HG03442 (cell line): ENCODE data around the gene STARD8.
"Not testable (repeated sequence)": the region's sequence is repeated elsewhere in the genome, so short reads cannot be mapped to it uniquely, and the experiment has no call there.

Experiments
- ATAC-seq: cut with Tn5 transposase; IDR thresholded peaks from one replicate; pipeline ENCODE4 v1.9.1; 2021; ENCODE audit warnings: mild to moderate bottlenecking, moderate library complexity; ENCODE audit not compliant: unreplicated experiment

Gene STARD8

DNA sequence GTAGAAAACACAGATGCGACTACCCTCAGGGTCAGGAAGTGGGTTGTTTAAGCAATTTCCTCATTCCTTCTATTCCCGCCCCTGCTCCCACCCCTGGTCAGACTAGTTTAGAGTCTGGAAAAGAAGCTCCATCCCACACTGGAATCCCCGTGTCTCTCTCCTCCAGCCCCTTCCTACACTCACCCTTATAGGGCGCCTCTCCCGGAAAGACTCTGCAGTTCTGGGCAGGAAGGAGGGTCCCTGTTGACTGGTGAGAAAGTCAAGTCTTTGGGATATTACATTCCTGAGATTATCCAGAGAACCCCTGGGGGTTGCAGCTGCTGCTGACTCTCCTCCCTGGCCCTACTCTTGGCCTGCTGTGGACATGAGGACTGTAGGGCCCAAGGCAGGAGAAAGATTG lies 11.9 kb downstream of the STARD8 start:
- no peak for ATAC-seq

DNA sequence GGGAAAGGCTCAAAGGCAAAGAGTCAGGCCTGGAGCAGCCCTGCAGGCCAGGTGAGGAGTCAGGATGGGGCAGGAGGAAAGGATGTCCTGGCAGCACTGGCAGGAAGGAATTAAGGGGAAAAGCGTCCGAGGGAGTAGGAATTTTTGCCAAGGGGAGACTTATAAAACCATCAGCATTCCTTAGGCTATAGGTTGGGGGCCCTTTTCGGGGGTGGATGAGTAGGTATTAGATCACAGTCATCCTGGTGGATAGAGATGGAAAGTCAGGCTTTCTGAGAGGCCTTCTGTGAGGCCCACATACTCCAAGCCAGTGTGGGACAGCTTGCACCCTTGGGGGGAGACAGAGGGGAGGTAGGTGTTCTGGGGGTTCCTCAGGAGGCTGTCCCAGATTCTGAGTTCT lies 12.3 kb downstream of the STARD8 start:
- ATAC-seq = no peak

DNA sequence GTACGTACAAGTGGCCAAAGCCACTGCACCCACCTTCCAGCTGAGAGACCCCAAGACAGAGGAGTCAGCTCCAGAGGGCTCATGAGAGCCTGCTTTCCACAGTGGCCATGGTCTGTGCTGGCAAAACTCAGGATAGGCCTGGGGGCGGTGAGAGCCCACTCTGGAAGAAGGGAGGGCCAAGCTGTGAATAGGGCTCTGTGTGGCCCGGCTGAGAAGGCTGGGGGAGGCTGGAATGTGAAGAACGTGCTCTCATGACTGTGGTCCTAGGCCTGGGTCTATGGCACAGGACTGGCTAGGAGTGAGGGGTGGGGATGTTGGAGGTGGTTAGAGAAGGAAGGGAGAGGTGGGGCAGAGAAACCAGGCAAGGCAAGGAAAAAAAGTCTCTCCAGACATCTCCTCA lies 13.3 kb downstream of the STARD8 start:
- no peak for ATAC-seq

DNA sequence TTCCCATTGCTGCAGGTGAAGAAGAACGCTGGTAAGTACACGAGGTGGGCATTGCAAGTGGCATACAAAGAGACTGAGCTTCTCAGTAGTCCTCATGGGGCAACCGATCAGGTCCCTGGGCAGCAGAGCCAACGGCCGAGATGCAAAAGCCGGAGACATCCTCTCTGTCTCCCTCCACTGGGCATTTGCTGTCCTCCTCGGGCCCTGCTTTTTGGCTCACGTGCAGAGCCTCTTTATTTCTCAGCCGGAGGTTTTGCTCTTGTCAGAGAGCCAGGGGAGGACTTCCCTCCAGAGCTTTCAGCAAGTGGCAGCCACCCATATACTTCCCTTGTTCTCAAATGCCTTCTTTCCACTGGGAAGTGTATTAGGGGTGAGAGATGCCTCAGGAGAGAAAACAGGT lies 18.0 kb downstream of the STARD8 start:
- ATAC-seq = no peak

DNA sequence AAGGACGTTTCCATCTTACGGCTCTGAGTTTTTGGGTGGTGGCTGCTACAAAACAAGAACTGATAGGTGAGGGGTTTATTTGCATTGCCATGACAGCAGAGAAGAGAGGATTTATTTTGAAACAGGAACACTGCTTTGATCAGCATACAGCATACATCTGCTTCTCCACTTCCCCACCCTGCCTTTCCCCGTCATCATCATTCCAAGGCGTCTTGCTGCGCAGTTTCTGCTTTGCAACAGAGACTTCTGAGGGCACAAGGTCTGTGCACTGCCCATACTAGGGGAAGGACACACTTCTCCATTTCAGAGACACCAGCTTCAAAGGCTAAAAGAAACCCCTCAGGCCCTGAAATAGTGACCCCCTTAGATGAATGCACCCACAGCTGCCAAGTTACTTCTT lies 19.1 kb downstream of the STARD8 start:
- no peak for ATAC-seq

DNA sequence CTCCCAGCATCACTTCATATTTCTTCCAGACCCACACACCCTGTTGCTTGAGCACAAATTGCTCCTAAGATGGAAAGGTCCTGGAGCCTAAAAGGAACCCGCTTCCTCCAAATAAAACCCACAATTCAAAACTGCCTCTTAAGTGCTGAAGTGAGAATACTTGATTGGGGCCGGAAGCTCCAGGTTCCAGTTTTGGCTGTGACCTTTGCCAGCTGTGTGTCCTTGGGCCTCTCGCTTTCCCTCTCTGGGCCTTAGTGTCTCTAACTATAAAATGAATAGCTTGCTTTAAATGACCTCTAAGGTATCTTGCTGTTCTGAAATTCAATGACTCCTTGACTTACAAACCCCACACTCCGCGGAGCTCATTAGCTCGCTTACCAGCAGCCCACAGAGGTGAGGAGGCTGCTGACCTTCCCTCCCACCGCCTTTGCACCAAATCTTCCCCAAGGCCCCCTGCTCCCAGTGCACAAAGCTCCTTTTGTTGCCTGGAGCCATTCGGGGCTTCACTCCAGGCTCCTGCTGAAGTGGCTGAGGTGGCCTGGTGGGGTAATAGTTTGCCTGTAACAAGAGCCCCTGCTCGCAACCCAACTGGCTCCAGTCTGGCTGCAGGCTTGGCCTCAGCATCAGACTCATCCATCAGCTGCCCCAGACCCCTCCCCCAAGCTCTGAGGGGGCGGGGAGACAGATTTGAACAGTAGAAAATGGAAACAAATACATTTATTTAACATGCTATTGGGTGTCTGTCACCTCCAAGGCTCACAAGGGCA lies 21.8 kb downstream of the STARD8 start:
- no peak for ATAC-seq

DNA sequence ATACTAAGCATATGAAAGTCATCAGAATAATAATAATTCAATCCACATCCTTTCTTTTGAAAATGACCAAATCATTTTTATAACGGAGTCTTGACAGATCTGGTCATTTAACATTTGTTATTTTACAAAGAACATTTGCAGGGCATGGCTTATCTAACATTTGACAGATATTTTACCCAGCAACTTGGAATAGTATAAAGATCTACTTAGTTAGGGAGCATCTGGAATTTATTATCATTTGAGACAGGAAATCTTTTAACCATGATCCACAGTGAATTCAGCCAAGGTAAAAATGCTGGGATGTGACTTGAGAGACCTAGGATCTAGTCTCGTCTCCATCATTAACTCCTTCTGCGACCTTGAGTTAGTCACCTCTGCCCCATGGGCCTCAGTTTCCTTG lies 22.4 kb downstream of the STARD8 start:
- no peak for ATAC-seq

DNA sequence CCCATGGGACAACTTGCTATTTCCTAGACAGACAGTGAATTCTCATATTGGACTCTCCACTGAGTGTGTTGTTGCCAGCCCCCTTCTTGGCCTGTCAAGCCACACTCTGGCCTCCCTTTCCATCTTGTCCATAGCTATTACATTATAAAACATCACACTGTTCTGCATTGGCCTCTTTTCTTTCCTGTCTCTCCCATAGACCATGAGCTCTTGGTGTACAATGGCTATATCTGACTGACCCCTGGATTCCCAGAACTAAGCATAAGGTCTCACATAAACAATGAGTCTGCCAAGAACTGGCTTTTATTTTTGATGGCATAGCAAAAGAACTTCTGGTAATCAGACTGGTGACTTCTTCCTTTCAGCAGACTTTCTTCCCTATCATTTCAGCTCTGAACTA lies 23.8 kb downstream of the STARD8 start:
- ATAC-seq = no peak

DNA sequence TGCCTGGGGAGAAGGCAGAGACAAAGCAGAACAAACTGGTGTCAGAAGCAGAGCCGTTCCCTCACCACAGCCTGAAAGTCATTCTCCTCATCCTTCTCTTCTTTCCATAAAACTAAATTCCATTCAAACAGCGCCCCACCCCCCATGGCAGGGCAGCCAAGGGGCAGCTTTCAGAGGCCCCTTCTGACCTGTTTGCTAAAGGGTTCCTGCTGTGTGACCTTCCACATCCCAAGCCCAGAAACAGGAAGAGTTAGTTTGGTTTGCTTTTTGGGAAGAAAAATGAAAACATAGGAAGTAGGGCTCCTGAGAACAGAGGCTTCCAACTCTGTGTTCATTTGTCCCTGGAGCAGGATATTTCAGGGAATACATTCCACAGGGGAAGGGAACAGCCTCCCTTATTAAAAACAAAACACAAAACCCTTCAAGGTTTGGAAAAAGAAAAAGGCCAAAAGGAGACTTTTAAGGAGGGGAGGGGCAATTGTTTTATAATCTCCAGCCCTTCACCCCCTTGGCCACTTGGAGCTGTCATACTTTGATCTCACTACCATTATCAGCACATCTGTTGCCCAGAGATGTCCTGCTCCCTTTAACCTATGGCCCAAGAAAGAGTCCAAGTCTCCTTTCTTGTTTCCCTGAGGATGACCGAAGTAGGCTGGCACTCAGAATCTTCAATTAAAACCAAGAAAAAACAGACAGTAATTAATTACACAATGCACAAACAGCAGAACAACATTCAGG lies 25.3 kb downstream of the STARD8 start:
- no peak for ATAC-seq

DNA sequence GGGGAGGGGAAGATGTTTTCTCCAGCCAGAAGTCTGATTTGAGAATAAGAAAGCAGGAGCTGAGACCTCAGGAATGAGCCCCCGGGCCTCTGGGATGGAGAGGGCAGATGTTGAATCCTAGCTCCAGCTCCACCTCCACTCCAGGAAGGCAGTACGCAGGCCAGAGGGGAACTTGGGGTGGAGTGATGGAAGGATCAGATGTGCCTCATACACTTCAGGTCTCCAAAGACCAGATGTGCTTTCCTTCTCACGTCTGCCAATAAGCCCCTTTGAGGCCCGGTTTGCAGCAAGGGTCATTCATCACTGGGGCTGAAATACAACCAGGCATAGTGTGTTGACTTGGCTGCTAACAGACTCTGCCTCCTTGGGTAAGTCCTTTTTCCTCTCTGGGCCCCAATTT lies 28.1 kb downstream of the STARD8 start:
- ATAC-seq = no peak

DNA sequence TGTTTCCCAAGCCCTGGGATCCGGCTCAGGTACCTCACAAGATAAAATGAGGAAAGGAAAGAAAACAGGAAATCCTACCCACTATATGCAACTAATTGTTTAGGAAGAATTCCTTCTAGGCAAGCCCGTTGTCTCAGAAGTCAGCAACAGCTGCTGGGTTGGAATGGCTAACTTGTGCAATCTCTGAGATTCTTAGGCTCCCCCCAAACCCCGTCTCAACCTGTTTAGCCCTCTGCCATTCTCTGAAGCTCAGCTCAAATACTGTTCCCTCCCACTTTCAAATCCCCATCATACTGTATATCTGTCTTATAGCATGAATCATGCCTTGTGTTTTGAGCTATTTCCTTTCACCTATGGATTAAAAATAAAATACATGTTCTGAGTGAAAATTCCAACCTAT lies 28.9 kb downstream of the STARD8 start:
- no peak for ATAC-seq

DNA sequence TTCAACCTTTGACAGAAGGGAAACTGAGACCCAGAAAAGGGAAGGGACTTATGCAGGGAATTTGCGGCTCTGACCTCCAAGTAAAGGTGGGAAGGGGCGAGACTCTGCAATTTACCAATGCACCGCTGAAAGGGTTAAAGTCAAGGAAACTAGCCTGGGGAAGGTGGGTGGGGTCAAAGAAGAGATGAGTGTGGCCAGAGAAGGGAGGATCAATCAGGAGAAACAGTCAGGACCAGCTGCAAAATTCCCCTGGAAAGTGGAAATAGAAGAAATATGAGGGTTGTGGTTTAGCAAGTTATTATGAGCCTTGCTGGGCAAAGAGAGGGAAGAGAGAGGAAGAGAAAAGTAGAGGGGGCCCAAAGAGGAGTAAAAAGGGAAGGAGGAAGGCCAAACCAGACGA lies 30.5 kb downstream of the STARD8 start:
- no peak for ATAC-seq

DNA sequence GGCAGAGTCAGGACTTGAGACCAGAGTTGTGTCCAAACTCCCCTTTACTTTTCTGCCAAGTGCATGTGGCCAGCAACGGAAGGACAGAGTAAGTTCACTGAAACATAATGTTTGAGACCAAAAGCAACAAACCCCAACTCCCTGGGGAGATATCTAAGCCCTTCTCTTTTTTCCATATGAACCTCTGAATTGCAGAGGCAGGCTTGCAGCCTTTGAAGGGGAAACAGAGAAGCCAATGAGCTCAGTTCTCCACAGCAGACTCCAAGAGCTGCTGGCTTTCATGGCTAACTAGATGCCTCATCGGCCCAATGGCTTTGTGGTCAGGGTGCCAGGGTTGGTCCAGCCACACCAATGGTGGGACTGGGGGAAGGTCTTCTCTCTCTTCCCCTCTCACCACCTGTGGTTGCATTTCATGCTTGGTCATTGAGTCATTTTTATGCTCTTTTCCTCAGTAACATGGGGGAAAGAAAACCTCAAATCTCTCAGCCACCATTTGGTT lies 34.0 kb downstream of the STARD8 start:
- peak; percentile 33 for ATAC-seq

DNA sequence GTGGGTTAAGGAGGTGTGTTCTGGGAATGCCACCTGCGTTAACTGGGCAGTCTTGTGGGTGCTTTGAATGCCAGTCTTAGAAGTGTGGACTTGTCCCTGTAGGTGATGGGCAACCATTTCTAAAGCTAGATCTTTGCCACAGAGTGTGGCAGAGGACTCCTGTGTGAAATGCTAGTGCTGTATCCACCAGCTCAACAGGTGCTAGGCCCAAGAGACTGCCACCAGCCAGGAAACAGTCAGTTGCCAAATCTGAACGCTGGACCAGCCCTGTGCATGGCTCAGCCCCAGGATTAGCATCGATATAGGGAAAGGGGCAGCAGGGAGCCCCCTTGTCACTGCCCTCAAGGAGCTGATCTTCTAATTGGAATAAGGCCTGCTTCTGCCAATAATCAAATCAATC lies 35.3 kb downstream of the STARD8 start:
- no peak for ATAC-seq

DNA sequence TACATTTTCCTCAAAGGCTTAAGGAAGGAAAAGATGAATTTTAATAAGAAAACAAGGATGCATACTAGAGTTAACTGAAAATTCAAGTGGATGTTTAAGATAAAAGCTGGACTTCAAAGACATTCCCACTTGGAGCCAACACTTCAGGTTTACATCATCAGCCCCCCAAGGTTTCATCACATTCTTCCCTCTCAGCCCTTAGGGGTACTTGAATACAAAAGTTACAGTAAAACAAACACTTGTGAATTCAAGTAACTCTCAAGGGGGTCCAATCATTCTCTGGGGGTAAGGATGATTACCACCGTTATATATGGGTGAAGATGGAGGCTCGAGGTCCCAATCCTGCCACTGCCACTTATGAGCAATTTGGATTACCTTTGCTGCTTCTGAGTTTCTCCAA lies 36.1 kb downstream of the STARD8 start:
- ATAC-seq = no peak

DNA sequence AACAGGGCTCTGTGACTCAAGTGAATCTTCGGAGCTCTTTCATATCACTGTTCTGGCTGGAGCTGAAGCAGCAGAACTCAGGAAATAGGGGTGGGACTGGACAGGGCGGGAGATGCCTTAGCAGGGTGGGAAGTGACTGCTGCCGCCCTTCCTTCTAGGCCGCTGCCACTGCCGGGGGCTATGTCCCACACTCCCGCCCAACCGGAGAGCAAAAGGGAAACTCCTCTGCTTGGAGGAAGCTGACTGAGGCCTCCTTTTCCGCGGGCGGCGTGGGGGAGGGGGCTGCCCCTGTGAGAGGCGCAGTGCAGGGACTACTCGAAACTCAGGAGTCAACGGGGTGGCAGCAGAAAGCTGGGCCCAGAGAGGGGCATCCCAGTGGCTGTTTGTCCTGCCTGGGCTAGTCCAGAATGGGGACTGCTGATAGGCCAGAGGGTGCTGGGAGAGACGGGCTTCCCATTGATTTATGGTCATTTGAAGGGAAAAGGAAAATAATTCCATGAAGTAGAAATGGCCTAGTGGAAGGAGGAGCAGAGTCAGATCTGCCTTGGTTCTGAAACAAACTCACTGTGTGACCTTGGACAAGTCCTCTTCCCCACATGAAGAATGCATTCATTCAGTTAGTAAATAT lies 36.9 kb downstream of the STARD8 start:
- ATAC-seq = no peak

DNA sequence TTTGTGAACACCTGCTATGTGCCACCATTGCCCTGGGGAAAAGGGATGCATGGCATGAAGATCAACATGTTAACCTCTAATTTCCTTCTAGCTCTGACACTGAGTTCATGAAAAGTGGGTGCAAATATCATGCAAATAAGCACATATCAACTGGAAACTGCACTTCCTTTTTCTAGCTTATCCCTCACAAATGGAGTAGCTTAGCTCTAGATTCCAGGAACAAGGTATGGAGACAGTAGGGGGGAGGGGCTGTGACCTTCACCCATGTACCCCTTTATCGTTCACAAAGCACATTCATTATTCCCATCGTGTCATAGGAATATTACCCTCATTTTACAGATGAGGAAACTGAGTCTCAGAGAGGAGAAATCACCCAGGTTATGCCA lies 37.4 kb downstream of the STARD8 start:
- no peak for ATAC-seq

DNA sequence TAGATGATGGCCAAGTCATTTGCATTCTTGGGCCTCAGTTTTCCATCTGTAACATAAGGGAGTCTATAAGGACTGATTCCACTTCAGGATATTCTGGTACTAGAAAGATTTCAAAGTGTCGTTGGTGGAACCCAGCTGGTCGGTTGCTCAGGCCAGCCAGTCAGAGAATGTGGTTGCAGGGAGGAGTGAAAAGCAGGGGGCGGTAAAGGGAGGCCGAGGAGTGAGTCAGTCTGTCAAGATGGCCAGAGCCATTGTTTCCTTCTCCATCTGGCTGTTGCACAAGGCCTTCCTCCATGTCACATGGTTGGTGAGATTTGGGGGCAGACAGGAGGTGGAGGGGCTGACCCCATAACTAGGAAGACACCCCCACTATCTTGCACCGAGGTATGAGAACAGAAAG lies 38.2 kb downstream of the STARD8 start:
- ATAC-seq = no peak

DNA sequence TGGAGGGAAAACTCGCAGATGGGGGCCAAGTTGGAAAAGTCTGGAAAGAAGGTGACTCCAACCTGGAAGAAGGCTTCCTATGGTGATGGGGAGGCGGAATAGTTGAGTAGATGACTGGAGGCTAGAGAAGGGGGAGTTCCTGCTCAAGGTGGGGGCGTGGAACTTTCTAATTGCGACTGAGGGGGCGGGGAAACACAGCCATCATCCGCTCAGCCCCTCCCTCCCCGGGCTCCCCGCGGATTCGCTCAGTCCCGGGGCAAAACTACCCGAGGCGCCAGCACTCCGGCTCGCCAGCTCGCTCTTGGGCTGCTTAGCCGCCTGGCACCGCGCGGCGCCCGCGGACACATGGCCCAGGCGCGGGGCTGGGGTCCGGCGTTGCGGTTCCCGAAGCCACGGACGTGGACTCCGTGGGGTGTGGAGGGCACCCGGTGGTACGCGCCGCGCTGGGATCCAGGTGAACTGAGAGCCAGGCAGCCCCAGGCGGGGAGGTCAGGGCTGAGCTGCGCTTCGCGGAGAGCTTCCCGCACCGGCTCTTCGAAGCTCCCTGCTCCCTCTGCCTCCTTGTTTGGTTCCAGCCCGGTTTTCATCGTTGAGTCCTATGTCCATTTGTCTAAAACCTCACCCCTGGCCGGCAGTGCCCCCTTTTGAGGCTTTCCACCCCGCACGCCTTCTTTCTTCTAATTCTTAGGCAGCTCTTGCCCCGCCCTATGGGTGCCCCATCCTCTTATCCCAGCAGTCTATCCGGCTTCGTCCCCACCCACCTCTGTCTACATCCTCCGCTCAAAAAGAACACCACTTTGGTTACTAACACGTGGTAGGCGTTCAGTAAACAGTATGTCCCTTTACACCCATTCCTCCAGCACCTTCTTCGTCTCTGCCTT lies 38.9 kb downstream of the STARD8 start:
- no peak for ATAC-seq

DNA sequence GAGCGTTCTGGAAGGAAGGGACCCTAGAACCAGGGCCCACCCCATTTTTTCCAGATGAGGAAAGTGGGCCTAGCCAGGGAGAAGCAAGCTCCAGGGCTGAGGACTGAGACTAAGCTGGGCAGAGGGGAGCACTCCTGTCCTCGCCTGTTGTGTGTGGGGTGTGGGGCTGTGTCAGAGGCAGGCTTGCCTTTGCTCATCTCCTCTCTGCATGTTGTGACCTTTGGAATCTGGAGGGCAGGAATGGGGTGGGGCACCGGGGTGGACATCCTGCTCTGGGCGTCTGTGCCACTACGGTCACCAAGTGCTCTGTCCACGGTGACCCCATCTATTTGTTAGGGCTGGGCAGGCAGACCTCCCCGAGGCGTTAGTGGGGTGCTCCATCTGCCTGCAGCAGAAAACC lies 41.5 kb downstream of the STARD8 start:
- not testable (repeated sequence) for ATAC-seq

DNA sequence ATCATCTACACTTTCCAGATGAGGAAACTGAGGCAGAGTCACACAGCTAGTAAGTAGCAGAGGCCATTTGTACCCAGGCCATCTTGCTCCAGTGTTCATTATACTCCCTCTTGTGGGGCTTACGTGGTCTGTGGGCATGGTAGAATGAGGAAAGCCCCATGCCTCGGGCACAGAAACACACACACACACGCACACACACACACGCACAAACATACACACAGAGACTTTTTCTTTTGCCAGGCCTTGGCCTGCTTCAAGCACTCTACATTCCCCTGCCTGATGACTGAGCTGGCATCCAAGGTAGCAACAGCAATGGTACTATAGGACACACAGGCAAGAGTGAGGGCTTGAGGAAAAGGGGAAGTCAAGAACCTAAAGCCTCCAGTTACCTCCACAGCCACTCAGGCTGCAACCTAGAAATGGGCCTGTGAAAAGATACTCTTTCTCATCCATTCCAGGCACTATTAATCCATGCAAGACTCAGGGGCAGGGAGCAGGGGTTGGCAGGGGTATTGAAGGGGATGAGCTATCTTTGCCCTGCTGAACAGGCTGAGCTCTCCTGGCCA lies 43.6 kb downstream of the STARD8 start:
- no peak for ATAC-seq
